GM12878 (cell line): ENCODE measurements around the gene OR2V1. TPM values are rescaled to one million over a fixed set of nuclear protein-coding genes. Genes with fewer than 3 reads are reported as not detected.
"Not testable (repeated sequence)": the region's sequence is repeated elsewhere in the genome, so short reads cannot be mapped to it uniquely, and the experiment has no call there.

Source experiments
- ATAC-seq: fragments of 200-7000 bp; cut with Tn5 transposase; 3 replicates; pipeline ENCODE4 v1.9.1; 2020; ENCODE audit warnings: mild to moderate bottlenecking, moderate library complexity
- BruUV-seq: library from RNA; stranded (reverse); fragments of 400-500 nt; replicated peaks from 2 replicates; lab custom pipeline; 2021; lab: Mats Ljungman, UMichigan
- CTCF ChIA-PET: fragments of 300-600 bp; sonication (Branson Sonifier 250); formaldehyde crosslinking; extraction: SDS; loops from one replicate; lab custom pipeline; 2021; ENCODE audit warnings: inconsistent platforms; lab: Yijun Ruan, JAX
- POLR2A ChIA-PET: fragments of 350-600 bp; formaldehyde crosslinking; extraction: SDS; loops from one replicate; lab custom pipeline; 2021; ENCODE audit warnings: inconsistent platforms; lab: Charles Lee
- RAD21 ChIA-PET: fragments of 300-600 bp; sonication (Branson Sonifier 250); formaldehyde crosslinking; loops from one replicate; lab custom pipeline; 2023; ENCODE audit warnings: antibody characterized with exemption; ENCODE audit not compliant: unreplicated experiment; lab: Charles Lee
- SMC1A ChIA-PET: fragments of 300-600 bp; sonication (Branson Sonifier 250); formaldehyde crosslinking; loops from one replicate; lab custom pipeline; 2023; ENCODE audit not compliant: unreplicated experiment, uncharacterized antibody; lab: Charles Lee
- DNase-seq: peaks from one replicate; pipeline ENCODE4 v3.0.0-alpha.2; 2011; ENCODE audit warnings: low read depth, low spot score
- FAIRE-seq: peaks from 3 replicates; lab custom pipeline; 2011; peaks lifted over from hg19 to GRCh38; lab: Jason Lieb, UNC
- H2AFZ ChIP-seq: 2 replicates; pipeline ENCODE4 v1.6.0; 2011; ENCODE audit warnings: low read depth, low read length, control low read depth; ENCODE audit not compliant: control insufficient read depth
- H3K27ac ChIP-seq: 2 replicates; pipeline ENCODE4 v1.5.1; 2011; ENCODE audit warnings: control low read depth; ENCODE audit not compliant: control insufficient read depth, insufficient read depth
- H3K27me3 ChIP-seq, 2 experiments: replicated peaks in 1 of 2; 2 replicates each; pipeline versions ENCODE4 v1.6.0 to v1.6.1; 2011; ENCODE audit warnings: low read length in 1 of 2; ENCODE audit not compliant: control insufficient read depth in 2 of 2, insufficient read depth in 2 of 2
- H3K36me3 ChIP-seq, 2 experiments: 2 replicates each; pipeline ENCODE4 v1.5.1; 2011; ENCODE audit warnings: low read length in 1 of 2; ENCODE audit not compliant: control insufficient read depth in 2 of 2, insufficient read depth in 2 of 2
- H3K4me1 ChIP-seq: 2 replicates; pipeline ENCODE4 v1.6.1; 2011; ENCODE audit warnings: mild to moderate bottlenecking, low read length, moderate library complexity, mixed read lengths; ENCODE audit not compliant: control insufficient read depth, insufficient read depth
- H3K4me2 ChIP-seq: 2 replicates; pipeline ENCODE4 v1.6.0; 2011; ENCODE audit warnings: control low read depth; ENCODE audit not compliant: control insufficient read depth, insufficient read depth
- H3K4me3 ChIP-seq: fragments of 200-600 bp; sonication (generic); 2 replicates; pipeline ENCODE4 v1.5.1; 2016
- H3K79me2 ChIP-seq: 2 replicates; pipeline ENCODE4 v1.6.0; 2011; ENCODE audit warnings: low read length; ENCODE audit not compliant: control insufficient read depth, insufficient read depth
- H3K9ac ChIP-seq: 2 replicates; pipeline ENCODE4 v1.8.0; 2011; ENCODE audit warnings: low read length, control low read depth, mixed read lengths; ENCODE audit not compliant: control insufficient read depth, insufficient read depth
- H3K9me3 ChIP-seq: replicated peaks from 3 replicates; pipeline ENCODE4 v1.5.1; 2011; ENCODE audit warnings: mild to moderate bottlenecking, low read length; ENCODE audit not compliant: control insufficient read depth, insufficient read depth
- H4K20me1 ChIP-seq: 2 replicates; pipeline ENCODE4 v1.6.0; 2011; ENCODE audit not compliant: control insufficient read depth, insufficient read depth
- EP300 ChIP-seq, 2 experiments: fragments of 150-350 bp in 1 of 2; IDR thresholded peaks; 2 replicates each; pipeline ENCODE4 v1.6.1; 2011 to 2012; ENCODE audit warnings: low read depth in 2 of 2, low read length in 2 of 2, borderline replicate concordance in 1 of 2, improper control_type of control experiment in 1 of 2, inconsistent platforms in 1 of 2; ENCODE audit not compliant: control insufficient read depth in 1 of 2
- IRF4 ChIP-seq: IDR thresholded peaks from 2 replicates; pipeline ENCODE4 v1.6.1; 2011; ENCODE audit warnings: low read depth, low read length
- KAT2A ChIP-seq: conservative IDR thresholded peaks from 2 replicates; pipeline ENCODE4 v1.6.1; 2011; ENCODE audit warnings: low read depth, low read length; ENCODE audit not compliant: control insufficient read depth
- WGBS: methylation state at CpG from one replicate; pipeline ENCODE4 v1.1.6; 2016; ENCODE audit warnings: low lambda C conversion rate; ENCODE audit not compliant: insufficient replicate concordance, insufficient coverage; ENCODE audit errors: missing lambda C conversion rate; 5-methylcytosine and 5-hydroxymethylcytosine counted together
- in situ Hi-C: fragments of 300-500 bp; cut with MboI; formaldehyde crosslinking; loops from 9 replicates; pipeline ENCODE4 v1.14.3; 2018; ENCODE audit warnings: mixed read lengths
- intact Hi-C: fragments of 100-400 bp; cut with micrococcal nuclease; formaldehyde crosslinking; loops from one replicate; pipeline ENCODE4 v1.14.2; 2022; ENCODE audit not compliant: unreplicated experiment
- polyA plus RNA-seq, 11 experiments: library from polyadenylated mRNA; depleted of rRNA in 4 of 11; unstranded in 6 of 11; stranded (reverse) in 5 of 11; fragments of >200 nt; fragmentation: Nextera tagmentation in 4 of 11; fragmentation: Illumina TruSeq in 1 of 11; extraction: Ambion mirVana in 4 of 11; extraction: Trizol in 1 of 11; gene quantifications; 1 replicate in 1 of 11; 2 replicates in 10 of 11; pipeline versions ENCODE4 v1.2.1 to v1.2.3, GENCODE V29; 2011 to 2016; ENCODE audit warnings: inconsistent platforms in 2 of 11, missing spikeins in 2 of 11, low read depth in 1 of 11
- total RNA-seq, 4 experiments: library from RNA; depleted of rRNA in 3 of 4; stranded (reverse); fragments of >200 nt in 3 of 4; fragmentation: Illumina TruSeq in 1 of 4; extraction: Trizol in 1 of 4; gene quantifications; 2 replicates each; pipeline versions ENCODE4 v1.2.1 to v1.2.3, GENCODE V29; 2013 to 2021
- TF ChIP-seq, protein P1 (sequence below): IDR thresholded peaks from 2 replicates; pipeline ENCODE4 v1.6.1; 2011; ENCODE audit warnings: borderline replicate concordance, low read depth, mild to moderate bottlenecking, moderate library complexity, low read length; ENCODE audit not compliant: insufficient read depth, poor library complexity, severe bottlenecking
- TF ChIP-seq, protein P2 (sequence below): IDR thresholded peaks from 2 replicates; pipeline ENCODE4 v1.6.1; 2011; ENCODE audit warnings: low read depth, mild to moderate bottlenecking, low read length, moderate library complexity, borderline replicate concordance; ENCODE audit errors: extremely low read depth

The OR2V1 gene
- total and polyA plus RNA-seq, 10 of the 15 experiments (the other 5 are each of a cell fraction or from before 2014, with no cell fraction given), result 0.20 to 4.4 TPM; not detected in 8

DNA sequence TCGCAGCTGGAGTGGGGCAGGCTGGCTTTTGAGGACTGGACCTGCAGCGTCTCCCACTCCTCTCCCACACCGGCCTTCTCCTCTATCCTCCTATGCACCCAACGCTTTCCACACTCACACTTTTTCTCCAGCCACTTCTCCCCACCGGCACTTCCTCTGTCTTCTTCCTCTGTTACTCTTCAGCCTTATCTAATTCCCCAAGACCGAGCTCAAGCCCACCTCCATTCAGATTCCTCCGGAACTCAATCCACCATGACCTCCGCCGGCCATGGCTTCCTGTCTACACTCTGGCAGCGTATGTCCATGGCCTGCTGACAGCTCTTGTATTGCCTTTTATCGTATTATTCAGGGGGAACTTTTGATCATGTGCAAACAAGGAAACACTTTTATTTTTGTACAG lies 545 bp upstream of the OR2V1 start (continued):
- TF ChIP-seq, protein P1, sequence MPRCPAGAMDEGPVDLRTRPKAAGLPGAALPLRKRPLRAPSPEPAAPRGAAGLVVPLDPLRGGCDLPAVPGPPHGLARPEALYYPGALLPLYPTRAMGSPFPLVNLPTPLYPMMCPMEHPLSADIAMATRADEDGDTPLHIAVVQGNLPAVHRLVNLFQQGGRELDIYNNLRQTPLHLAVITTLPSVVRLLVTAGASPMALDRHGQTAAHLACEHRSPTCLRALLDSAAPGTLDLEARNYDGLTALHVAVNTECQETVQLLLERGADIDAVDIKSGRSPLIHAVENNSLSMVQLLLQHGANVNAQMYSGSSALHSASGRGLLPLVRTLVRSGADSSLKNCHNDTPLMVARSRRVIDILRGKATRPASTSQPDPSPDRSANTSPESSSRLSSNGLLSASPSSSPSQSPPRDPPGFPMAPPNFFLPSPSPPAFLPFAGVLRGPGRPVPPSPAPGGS, result no peak

DNA sequence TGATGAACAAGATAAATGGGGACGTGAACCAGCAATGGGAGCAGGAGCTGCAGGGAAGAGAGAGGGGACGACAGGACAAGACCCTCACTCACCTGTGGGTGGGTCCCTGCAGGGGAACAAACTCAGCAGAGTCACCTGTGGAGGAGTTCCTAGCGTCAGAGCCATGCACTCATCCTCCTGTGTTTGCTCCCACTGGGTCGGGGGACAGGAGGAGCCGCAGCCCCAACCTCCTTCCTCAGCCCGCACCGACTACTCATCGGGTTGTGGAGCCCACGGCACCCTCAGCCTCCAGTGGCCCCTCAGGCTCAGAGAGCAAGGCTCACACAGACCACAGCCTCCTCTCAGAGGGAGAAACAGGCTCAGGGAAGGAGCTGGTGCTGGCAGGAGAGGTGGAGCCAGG lies 888 bp downstream of the OR2V1 start:
- POLR2A ChIA-PET, H3K9me3 ChIP-seq, ATAC-seq, RAD21 ChIA-PET, H3K4me3 ChIP-seq, FAIRE-seq, H3K79me2 ChIP-seq, H4K20me1 ChIP-seq, H3K27me3 ChIP-seq, DNase-seq, H3K4me2 ChIP-seq, H3K27ac ChIP-seq, H3K36me3 ChIP-seq, CTCF ChIA-PET, SMC1A ChIA-PET, H3K4me1 ChIP-seq, in situ Hi-C loops, H2AFZ ChIP-seq, H3K9ac ChIP-seq, intact Hi-C loops, BruUV-seq: not testable (repeated sequence)
- 57% methylated on average over 7 of the region's 9 CpGs for WGBS

DNA sequence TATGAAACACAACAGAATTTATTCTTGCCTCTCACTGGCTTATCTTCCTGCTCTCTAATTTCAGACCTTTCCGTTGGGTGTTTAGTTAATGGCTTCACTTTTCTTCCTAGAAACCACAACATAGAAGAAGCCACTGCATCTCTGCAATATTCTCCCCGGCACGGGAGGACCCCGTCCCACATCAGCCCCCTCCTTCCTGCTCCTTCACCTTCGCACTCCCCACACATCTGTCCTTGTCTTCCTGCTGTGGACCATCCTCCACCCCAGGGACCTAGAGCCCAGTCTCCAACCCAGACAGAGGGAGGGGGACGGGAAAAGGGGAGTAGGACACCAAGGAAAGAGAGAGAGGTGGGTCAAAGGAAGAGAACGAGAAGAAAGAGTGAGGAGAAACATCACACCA lies 1.4 kb downstream of the OR2V1 start:
- 2% methylated on average over 7 of the region's 7 CpGs for WGBS
- no TSS peak for BruUV-seq
- DNase-seq (no peak), ATAC-seq (no peak), FAIRE-seq (no peak)
- ChIA-PET SMC1A (interaction anchor here (1.5 kb wide), 1 partner anchor 20 kb away, joined by 3 read pairs; no protein-coding TSS in a partner anchor), CTCF (interaction anchor here (0.9 kb wide), 1 partner anchor 38 kb away, joined by 4 read pairs; no protein-coding TSS in a partner anchor), POLR2A (no interaction called here), RAD21 (interaction anchor here (0.6 to 1.2 kb wide), 3 partner anchors 8 to 315 kb away, joined by 3 to 4 read pairs (median 3); no protein-coding TSS in a partner anchor)
- H3K9ac ChIP-seq, result no peak overlapping the region
- peaks cover 0 to 3% of the 10 kb centered on the region in 2 experiments; a peak in 2 of 4 replicates for H3K27me3 ChIP-seq
- intact Hi-C loops (no loop called here), in situ Hi-C loops (no loop called here)
- H3K79me2 ChIP-seq, result no peaks in the 10 kb centered on the region
- H3K4me1 ChIP-seq, result no peaks in the 10 kb centered on the region
- no peak overlapping the region for H2AFZ ChIP-seq
- no peaks in the 10 kb centered on the region for H4K20me1 ChIP-seq
- H3K27ac ChIP-seq, result no peak overlapping the region
- no peak for TF ChIP-seq EP300 (IDR thresholded peaks at IDR 0.05; ENCODE audit: borderline replicate concordance in 1 of 2, control insufficient read depth in 1 of 2, low read depth in 2 of 2, low read length in 2 of 2)
- TF ChIP-seq, protein P2, sequence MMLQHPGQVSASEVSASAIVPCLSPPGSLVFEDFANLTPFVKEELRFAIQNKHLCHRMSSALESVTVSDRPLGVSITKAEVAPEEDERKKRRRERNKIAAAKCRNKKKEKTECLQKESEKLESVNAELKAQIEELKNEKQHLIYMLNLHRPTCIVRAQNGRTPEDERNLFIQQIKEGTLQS, result no peak
- TF ChIP-seq KAT2A, result no peak
- no peak for TF ChIP-seq IRF4
- no peak overlapping the region for H3K4me3 ChIP-seq
- no peaks in the 10 kb centered on the region; the same call in 2 of the 3 replicates for H3K9me3 ChIP-seq
- H3K4me2 ChIP-seq, result no peak overlapping the region
- no peaks in the 10 kb centered on the region for H3K36me3 ChIP-seq
